Stimulated activated CD4-positive, alpha-beta T cell treated with anti-CD3 and anti-CD28 coated beads, Interleukin-4, amount 100 ng/mL, for 24 hours (primary cell): ENCODE measurements around the gene GALNT10.

Experiments used
- DNase-seq: peaks from one replicate; pipeline ENCODE4 v3.0.0-alpha.2; 2020

GALNT10 gene

DNA sequence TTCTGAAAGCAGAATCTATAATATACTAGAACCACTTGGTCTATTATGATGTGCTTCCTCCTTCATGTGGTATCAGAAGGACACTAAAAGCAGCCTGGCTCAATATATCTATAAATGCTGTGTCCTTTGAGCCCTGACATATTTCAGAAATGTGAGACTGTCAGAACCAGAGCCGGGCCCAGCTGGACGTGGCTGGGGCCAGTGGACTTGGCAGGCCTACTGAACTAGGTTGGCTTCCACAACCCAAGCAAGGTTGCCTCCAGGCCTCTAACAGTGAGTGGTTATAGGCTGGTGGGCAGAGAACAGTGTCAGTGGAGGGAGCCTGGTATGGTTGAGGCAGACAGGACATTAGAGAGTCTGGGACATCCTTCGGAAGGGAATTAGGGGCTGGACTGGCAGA, 78.9 kb downstream of the GALNT10 start:
- DNase-seq, result no peak

- no peak for DNase-seq
Observed at GRCh38 chr5:154271466-154271865, 80.9 kb downstream of the GALNT10 start.

GRCh38 chr5:154271936-154272514, 81.5 kb downstream of the GALNT10 start:
- DNase-seq, result no peak

GRCh38 chr5:154273028-154273617, 82.6 kb downstream of the GALNT10 start:
- DNase-seq, result no peak

DNA sequence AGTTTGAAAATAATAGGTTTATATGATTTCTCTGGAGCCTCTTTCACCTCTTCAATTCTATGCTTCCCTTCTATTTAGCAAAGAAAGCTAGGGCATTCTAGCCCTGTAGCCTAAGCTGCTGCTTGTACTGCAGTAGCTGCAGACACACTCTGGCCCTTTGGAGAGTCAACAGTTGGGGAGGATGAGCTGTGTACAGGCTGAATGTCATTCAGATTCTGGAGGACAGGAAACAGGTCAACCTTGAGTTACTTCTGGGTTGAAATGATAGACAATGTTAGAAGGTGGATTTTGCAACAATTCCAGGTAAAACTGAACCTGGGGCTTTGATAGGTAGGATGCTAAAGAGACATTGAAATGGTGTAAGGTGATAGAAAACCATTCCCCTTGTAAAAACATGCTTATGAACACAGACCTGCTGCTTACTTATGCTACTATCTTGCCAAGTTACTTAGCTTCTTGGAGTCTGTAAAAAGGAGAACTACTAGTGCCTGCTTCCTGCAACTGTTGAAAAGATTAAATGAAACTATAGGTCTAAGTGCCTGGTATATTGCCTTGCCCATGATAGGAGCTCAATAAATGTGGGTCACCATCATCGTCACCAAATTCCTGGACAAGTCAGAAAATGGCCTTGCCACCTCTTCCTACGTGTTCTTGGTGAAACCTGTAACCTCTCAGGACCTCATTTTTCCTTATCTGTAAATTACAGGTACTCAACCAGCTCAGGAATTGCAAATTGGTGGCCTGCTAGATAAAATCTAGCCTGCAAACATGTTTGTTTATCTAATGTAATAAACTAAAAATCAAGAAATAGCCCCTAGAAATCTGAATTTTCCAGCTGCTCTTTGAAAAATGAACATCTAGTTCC, 83.7 kb downstream of the GALNT10 start:
- no peak for DNase-seq

DNA sequence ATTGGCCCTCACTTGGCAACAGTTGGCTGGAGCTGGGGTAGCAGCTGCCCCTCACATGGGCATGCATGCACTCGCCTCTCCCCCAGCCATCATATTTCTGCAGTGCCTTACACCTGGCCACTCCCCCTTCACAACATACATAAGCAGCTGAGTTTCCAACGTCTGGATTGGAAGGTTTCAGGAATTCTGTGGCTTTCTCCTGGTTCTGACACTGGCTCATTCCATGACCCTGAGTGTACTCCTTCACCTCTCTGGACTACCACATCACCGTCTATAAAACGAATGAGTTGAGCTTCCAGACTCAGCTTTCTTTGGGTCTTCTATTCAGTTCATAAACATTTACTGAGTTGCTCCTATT, 84.3 kb downstream of the GALNT10 start:
- DNase-seq, result no peak

DNA sequence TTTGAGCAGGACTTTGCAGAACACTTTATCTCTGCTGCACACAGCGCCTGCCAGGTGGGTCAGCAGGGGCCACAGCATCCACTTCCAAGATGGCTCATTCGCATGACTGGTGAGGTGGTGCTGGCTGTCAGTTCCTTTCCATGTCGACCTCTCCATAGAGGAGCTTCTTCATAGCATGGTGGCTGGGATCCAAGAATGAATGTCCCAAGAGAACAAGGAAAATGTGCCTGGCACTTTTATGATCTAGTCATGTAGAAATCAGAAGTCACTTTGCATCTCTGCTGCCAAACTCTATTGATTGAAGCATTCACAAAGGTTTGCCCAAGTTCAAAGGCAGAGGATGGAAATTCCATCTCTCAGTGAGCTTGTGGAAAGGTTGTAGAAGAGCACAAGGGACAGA, 85.0 kb downstream of the GALNT10 start:
- DNase-seq, result no peak

- no peak for DNase-seq
Observed at GRCh38 chr5:154276261-154276972, 85.9 kb downstream of the GALNT10 start.

GRCh38 chr5:154276973-154277331, 86.4 kb downstream of the GALNT10 start:
- no peak for DNase-seq

DNA sequence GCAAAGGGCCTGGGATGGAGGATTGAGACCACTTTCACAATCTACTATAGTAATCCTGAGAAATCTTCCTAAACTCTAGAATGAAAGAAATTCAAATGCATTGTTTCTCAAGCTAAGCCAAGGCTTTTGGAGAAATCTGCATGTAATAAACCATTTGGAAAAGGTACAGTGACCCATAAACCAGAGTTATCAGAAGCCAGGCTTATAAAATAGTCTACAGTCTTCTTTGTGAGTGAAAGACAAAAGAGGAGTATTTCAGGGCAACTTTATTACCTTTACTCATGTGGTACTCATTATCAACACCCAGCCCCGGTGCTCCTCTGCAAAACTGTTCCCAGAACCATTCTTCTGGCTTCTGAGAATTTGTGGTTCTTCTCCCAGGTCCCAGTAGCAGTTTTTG, 87.0 kb downstream of the GALNT10 start:
- DNase-seq, result no peak

GRCh38 chr5:154278186-154278585, 87.7 kb downstream of the GALNT10 start:
- no peak for DNase-seq

GRCh38 chr5:154278908-154279307, 88.4 kb downstream of the GALNT10 start:
- DNase-seq, result no peak

DNA sequence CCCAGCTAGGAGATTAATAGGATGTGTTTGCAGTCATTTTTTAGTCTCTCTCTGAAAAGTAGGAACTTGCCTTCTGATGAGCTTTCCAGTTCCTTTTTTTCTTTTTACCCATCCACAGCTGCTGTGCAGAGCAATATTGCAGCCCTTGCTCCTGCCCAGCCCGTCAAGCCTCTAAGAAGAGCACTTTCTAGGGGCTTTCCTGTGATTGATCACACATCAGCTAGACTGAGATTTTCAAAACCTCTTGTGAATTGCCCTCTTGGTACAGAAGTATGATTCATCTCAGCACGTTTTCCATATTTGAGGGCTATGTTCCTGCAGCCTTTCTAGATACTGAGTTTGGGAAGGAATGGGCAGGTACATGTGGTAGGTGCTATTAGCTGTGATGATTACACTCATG, 93.9 kb downstream of the GALNT10 start:
- no peak for DNase-seq

- no peak for DNase-seq
Observed at GRCh38 chr5:154285661-154286408, 95.3 kb downstream of the GALNT10 start.

DNA sequence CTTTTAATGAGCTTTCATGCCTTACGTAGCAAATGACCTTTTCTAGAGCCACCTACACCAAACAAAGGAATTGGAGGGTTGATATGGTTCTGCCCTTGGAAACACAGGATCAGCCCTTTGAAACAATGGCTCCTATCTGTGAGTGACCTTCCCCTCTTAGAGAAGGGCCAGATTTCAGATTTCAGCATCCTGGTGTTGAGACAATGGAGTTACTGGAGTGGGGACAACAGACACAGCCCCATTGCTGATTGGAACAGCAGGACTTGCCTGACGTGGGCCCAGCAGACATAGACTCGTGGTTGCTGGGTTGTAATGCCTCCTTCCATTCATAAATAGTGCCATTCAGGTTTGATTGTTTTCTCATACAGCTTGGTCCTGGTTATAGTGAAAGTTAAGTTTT, 96.0 kb downstream of the GALNT10 start:
- DNase-seq, result no peak

DNA sequence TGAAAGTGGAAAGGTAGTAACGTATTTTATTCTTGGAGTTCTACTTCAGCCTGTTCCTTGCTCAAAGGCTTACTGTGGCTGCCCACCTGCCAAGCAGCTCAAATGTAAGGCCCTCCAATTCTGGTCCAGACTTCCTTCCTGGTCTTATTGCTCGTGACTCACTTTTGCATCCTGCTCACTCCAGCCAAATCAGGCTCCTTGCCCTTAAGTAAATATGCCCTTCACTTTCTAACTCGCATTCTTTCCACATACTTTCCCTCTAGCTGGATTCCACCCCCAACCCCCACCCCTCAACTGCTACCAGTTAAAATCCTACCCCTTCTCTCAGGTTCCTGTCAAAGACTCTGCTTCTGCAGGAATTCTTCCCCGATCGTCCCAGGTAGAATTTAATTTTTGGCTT, 96.6 kb downstream of the GALNT10 start:
- DNase-seq, result no peak

DNA sequence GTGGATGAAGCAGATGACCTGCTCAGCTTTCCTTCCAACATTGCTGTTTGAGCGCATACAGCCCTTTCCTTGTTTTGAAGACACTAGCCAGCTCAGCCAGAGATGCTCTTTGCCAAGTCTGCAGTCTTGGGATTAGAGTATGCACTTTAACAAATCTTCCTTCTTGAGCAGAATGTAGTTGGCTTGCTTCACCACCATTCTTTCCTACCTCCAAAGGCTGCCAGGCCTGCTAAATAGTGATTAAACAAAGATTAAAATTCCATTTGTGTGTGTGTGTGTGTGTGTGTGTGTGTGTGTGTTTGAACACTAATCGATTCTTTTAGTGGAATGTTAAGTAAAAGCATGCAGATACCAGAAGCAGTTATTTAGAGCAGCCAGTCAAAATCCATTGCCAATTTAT, 97.6 kb downstream of the GALNT10 start:
- DNase-seq, result no peak

- DNase-seq, result no peak
Observed at GRCh38 chr5:154291917-154292316, 101.4 kb downstream of the GALNT10 start.

GRCh38 chr5:154293219-154293618, 102.7 kb downstream of the GALNT10 start:
- no peak for DNase-seq

GRCh38 chr5:154295551-154295950, 105.0 kb downstream of the GALNT10 start:
- no peak for DNase-seq

DNA sequence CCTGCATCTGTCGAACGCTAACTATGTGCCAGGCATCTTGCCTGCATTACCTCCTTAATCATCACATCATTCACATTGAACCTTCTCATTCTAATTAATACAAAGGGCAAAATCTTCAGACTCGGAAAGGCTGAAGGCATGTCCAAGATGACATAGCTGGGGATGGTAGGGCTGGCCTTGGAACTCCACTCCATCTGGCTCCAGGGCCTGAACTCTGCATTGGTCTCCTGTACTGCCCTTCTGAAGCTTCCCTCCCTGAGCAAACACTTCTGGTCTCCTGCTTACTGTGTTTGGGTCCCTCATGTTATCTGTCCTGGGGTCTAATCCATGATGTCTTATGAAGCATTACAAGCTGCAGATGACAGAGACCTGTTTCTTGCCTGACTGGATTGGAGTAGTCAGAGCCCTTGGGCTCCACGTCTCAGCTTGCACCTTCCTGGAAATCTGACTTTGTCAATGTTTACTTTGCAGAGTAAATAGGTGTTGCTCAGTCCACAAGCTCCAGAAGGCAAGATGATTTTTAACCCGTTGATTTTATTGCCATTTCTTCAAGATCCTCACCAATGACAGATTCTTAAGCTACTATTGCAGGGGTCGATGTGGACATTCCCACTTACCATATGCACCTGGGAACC, 106.1 kb downstream of the GALNT10 start:
- DNase-seq, result no peak

- no peak for DNase-seq
Observed at GRCh38 chr5:154298065-154298464, 107.5 kb downstream of the GALNT10 start.
